ENCODE results near the gene FRMPD2.

DNA sequence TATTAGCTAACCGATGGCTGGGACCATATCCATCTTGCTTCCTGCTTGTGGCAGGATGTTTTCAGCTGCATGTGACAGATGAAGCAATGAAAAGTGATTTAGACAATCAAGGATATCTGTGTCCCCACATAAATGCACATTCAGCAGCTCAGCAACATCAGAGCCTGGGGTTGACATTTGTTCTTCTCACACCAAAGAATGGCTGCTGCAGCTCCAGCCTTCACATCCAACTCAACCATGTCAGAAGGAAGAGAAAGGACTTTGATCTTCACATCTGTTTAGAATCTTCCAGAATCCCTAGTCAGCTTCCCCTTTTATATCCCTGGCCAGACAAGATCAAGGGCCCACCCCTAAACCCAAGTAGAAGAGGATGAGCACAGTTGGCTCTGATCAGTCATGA, 11.9 kb upstream of the FRMPD2 start:
- no peak for TF ChIP-seq POLR2A (IDR thresholded peaks at IDR 0.05; ENCODE audit: extremely low read depth, insufficient read length)
- TF ChIP-seq, protein P1, sequence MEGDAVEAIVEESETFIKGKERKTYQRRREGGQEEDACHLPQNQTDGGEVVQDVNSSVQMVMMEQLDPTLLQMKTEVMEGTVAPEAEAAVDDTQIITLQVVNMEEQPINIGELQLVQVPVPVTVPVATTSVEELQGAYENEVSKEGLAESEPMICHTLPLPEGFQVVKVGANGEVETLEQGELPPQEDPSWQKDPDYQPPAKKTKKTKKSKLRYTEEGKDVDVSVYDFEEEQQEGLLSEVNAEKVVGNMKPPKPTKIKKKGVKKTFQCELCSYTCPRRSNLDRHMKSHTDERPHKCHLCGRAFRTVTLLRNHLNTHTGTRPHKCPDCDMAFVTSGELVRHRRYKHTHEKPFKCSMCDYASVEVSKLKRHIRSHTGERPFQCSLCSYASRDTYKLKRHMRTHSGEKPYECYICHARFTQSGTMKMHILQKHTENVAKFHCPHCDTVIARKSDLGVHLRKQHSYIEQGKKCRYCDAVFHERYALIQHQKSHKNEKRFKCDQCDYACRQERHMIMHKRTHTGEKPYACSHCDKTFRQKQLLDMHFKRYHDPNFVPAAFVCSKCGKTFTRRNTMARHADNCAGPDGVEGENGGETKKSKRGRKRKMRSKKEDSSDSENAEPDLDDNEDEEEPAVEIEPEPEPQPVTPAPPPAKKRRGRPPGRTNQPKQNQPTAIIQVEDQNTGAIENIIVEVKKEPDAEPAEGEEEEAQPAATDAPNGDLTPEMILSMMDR (IDR thresholded peaks at IDR 0.05; ENCODE audit: low read depth, low read length): no peak

All from NB4 (cell line).